ENCODE measurements around the gene SUN5. TPM values are rescaled to one million over a fixed set of nuclear protein-coding genes. Genes with fewer than 3 reads are reported as not detected.

SUN5 gene
- total RNA-seq, 1 experiment from 2014 or later: not detected

DNA sequence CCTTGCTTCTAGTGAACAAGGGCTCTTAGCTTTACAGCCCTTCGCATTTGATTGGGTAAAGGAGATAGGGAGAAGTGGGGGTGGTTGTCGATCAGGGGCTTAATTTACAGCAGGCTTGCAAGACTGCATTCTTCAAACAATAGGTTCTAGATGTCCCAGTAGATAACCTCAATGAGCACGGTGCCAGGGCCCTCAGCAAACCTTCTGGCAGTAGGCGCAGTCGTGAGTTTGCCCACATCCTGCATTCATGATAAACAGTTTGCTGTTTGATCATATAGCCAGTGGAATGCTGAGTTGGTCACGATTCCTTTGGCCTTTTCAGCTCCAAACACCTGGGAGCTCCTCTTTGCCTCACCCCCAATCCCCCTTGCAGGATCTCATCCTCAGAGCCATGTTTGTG is 27.5 kb downstream of the SUN5 start:
- no peak overlapping the region for H4K91ac ChIP-seq (ENCODE audit: insufficient read length, low read depth, low read length)
- H3K9me3 ChIP-seq (ENCODE audit: control insufficient read depth, low read depth, low read length): no peaks in the 10 kb centered on the region
- H2BK120ac ChIP-seq (ENCODE audit: low read depth, low read length, poor library complexity, severe bottlenecking): no peak overlapping the region
- no peaks in the 10 kb centered on the region for H3K27me3 ChIP-seq (ENCODE audit: insufficient read depth, low read length)
- TF ChIP-seq CTCF (conservative IDR thresholded peaks at IDR 0.05): no peak
- H3T11ph ChIP-seq (ENCODE audit: low read length): no peak overlapping the region
- peaks cover 8 to 11% of the 10 kb centered on the region in 2 experiments for H3K9me3 Mint-ChIP-seq
- no peak overlapping the region for H2AK5ac ChIP-seq (ENCODE audit: insufficient read length, low read length)
- no peak overlapping the region for H2BK20ac ChIP-seq (ENCODE audit: low read depth, low read length, poor library complexity, severe bottlenecking)
- no peak overlapping the region for H3K18ac ChIP-seq (ENCODE audit: insufficient read length, low read depth, low read length)
- no peak overlapping the region for H3K9ac ChIP-seq (ENCODE audit: extremely low read depth, insufficient read length, low read length)
- H3K36me3 Mint-ChIP-seq (ENCODE audit: insufficient read depth in 1 of 3, low read depth in 3 of 3): peaks cover 0 to 8% (median 8%) of the 10 kb centered on the region in 3 experiments; a peak in 5 of 7 replicates
- H3K23me2 ChIP-seq (ENCODE audit: insufficient read length, low read depth, low read length, poor library complexity, severe bottlenecking): no peaks in the 10 kb centered on the region
- no peak overlapping the region for H2BK5ac ChIP-seq (ENCODE audit: insufficient read length, low read length)
- no peak overlapping the region for H3K23ac ChIP-seq (ENCODE audit: insufficient read length, low read depth, low read length)
- no peak overlapping the region for H2BK15ac ChIP-seq (ENCODE audit: low read depth, low read length)
- WGBS (ENCODE audit: extremely low coverage, insufficient read length, low lambda C conversion rate): no CpG with 5 or more reads among the region's 6 CpGs
- H4K5ac ChIP-seq (ENCODE audit: insufficient read length, low read depth, low read length): no peak overlapping the region
- H3K56ac ChIP-seq (ENCODE audit: insufficient read length, low read depth, low read length): no peak overlapping the region
- no peak overlapping the region for H3K4ac ChIP-seq (ENCODE audit: low read depth, low read length)
- no peak overlapping the region for H3K4me2 ChIP-seq (ENCODE audit: insufficient read depth, insufficient read length, low read length)
- peaks cover 4% of the 10 kb centered on the region; the same call in 1 of the 2 replicates for H3K4me1 ChIP-seq (ENCODE audit: insufficient read depth, low read length)
- H3K27ac ChIP-seq (ENCODE audit: insufficient read length, low read depth, low read length): no peak overlapping the region
- H3K14ac ChIP-seq (ENCODE audit: insufficient read depth, low read length): no peak overlapping the region
- H4K20me1 ChIP-seq (ENCODE audit: control insufficient read depth, insufficient read depth, insufficient read length): no peaks in the 10 kb centered on the region
- no peak overlapping the region for H2BK12ac ChIP-seq (ENCODE audit: insufficient read length, low read depth, low read length)
- peak; percentile 14 for DNase-seq
- H3K79me2 ChIP-seq (ENCODE audit: insufficient read depth, low read length): no peaks in the 10 kb centered on the region
- peak overlapping the region in 1 of 3 experiments; percentile 65; a peak in 1 of 7 replicates for H3K27ac Mint-ChIP-seq
- H3K4me1 Mint-ChIP-seq: peaks cover 14 to 23% of the 10 kb centered on the region in 2 experiments
- H3K4me3 Mint-ChIP-seq: no peak overlapping the region; a peak in 1 of 5 replicates
- no peak overlapping the region for H2AFZ ChIP-seq (ENCODE audit: low read length)
- H3K79me1 ChIP-seq (ENCODE audit: insufficient read depth, low read depth, low read length, poor library complexity, severe bottlenecking): no peaks in the 10 kb centered on the region
- H4K8ac ChIP-seq (replicated peaks; ENCODE audit: insufficient read length, low read depth, low read length): no peak overlapping the region
- H3K27me3 Mint-ChIP-seq (ENCODE audit: low read depth): peaks cover 10% of the 10 kb centered on the region
